GM12864 (cell line): Measurements from ENCODE around the gene ALK.
"Not testable (repeated sequence)": the region's sequence is repeated elsewhere in the genome, so short reads cannot be mapped to it uniquely, and the experiment has no call there.

Source experiments
- DNase-seq: peaks from one replicate; pipeline ENCODE4 v3.0.0-alpha.2; 2011; ENCODE audit warnings: low read depth
- H3K4me3 ChIP-seq: 2 replicates; pipeline ENCODE4 v1.5.1; 2011; ENCODE audit warnings: mild to moderate bottlenecking, low read depth, low read length, control low read depth
- CTCF ChIP-seq: IDR thresholded peaks from 2 replicates; pipeline ENCODE4 v1.5.1; 2011; ENCODE audit warnings: low read depth, mild to moderate bottlenecking, moderate library complexity, low read length, control low read depth, inconsistent platforms; ENCODE audit errors: missing control alignments

Gene ALK

GRCh38 chr2:29245742-29246382 lies 675.5 kb downstream of the ALK start:
- no peak for DNase-seq
- no peak for TF ChIP-seq CTCF
- no peak overlapping the region for H3K4me3 ChIP-seq

GRCh38 chr2:29245035-29245741 lies 676.2 kb downstream of the ALK start:
- H3K4me3 ChIP-seq, DNase-seq: not testable (repeated sequence)

GRCh38 chr2:29242621-29243375 lies 678.6 kb downstream of the ALK start:
- H3K4me3 ChIP-seq: no peak overlapping the region
- no peak for TF ChIP-seq CTCF

GRCh38 chr2:29241955-29242565 lies 679.3 kb downstream of the ALK start:
- DNase-seq: no peak
- TF ChIP-seq CTCF: no peak
- H3K4me3 ChIP-seq: no peak overlapping the region

More at GRCh38 chr2:29242621-29243375, 678.6 kb downstream of the ALK start:
- no peak for DNase-seq

- DNase-seq: no peak
- TF ChIP-seq CTCF: no peak
- no peak overlapping the region for H3K4me3 ChIP-seq
Measured at GRCh38 chr2:29241341-29241740, 680.0 kb downstream of the ALK start.

GRCh38 chr2:29240601-29241000 lies 680.8 kb downstream of the ALK start:
- DNase-seq: no peak
- no peak overlapping the region for H3K4me3 ChIP-seq
- TF ChIP-seq CTCF: no peak
